ENCODE measurements around the gene PCMT1.

The PCMT1 gene

DNA sequence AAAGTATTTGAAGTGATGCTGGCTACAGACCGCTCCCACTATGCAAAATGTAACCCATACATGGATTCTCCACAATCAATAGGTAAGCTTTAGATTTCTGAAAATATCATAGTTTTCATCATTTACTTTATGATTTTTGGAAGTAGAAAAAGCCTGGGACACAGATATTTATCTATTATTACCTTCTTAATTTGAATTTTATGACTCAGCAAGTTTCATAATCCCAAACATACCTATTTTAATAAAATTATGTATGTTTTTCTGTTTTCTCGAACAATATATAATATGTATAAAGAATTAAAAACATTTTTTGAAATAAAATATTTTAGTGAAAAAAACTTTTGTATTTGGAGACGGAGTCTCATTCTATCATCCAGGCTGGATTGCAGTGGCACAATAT lies 21.6 kb downstream of the PCMT1 start:
- Histone ChIP-seq H3K4me3 (replicated peaks; ENCODE audit: insufficient read depth, low read length) (no peak overlapping the region), H3K27me3 (ENCODE audit: insufficient read depth, poor library complexity, severe bottlenecking) (no peaks in the 10 kb centered on the region), H3K27ac (replicated peaks) (no peak overlapping the region)
- TF ChIP-seq GABPA (IDR thresholded peaks at IDR 0.05; ENCODE audit: low read depth): no peak
- TF ChIP-seq, protein P1, sequence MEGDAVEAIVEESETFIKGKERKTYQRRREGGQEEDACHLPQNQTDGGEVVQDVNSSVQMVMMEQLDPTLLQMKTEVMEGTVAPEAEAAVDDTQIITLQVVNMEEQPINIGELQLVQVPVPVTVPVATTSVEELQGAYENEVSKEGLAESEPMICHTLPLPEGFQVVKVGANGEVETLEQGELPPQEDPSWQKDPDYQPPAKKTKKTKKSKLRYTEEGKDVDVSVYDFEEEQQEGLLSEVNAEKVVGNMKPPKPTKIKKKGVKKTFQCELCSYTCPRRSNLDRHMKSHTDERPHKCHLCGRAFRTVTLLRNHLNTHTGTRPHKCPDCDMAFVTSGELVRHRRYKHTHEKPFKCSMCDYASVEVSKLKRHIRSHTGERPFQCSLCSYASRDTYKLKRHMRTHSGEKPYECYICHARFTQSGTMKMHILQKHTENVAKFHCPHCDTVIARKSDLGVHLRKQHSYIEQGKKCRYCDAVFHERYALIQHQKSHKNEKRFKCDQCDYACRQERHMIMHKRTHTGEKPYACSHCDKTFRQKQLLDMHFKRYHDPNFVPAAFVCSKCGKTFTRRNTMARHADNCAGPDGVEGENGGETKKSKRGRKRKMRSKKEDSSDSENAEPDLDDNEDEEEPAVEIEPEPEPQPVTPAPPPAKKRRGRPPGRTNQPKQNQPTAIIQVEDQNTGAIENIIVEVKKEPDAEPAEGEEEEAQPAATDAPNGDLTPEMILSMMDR (IDR thresholded peaks at IDR 0.05; ENCODE audit: insufficient read depth, low read length): no peak
- TF ChIP-seq SPI1 (IDR thresholded peaks at IDR 0.05; ENCODE audit: borderline replicate concordance, low read depth): no peak
- no peak for TF ChIP-seq POLR2AphosphoS5 (IDR thresholded peaks at IDR 0.05; ENCODE audit: low read depth)
- TF ChIP-seq REST (IDR thresholded peaks at IDR 0.05; ENCODE audit: insufficient replicate concordance, low read depth): no peak
- no peak for DNase-seq (ENCODE audit: low read depth in 1 of 2, low spot score in 1 of 2)

DNA sequence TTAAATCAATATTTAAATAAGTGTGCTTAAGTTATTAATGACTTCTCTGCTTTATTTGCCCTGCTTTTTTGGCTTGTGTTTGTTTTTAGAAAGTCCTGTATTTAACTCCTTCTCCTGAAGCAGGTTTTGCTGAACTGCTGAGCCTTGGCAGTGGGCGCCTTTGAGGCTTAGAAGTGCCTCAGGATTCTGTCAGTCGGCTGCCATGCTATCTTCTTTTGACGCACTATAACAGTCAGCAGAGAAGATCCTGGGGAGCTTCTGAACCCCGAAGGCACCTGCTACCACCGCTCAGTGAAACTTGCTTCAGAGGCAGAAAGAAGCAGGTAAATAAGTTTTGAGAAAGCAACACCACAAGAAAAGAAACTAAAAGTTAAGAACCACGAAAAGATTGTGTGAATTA lies 22.4 kb downstream of the PCMT1 start:
- DNase-seq (ENCODE audit: low read depth in 1 of 2, low spot score in 1 of 2): no peak
- Histone ChIP-seq H3K4me3 (replicated peaks; ENCODE audit: insufficient read depth, low read length) (no peak overlapping the region), H3K27ac (replicated peaks) (no peak overlapping the region), H3K27me3 (ENCODE audit: insufficient read depth, poor library complexity, severe bottlenecking) (no peaks in the 10 kb centered on the region)
- TF ChIP-seq POLR2AphosphoS5 (IDR thresholded peaks at IDR 0.05; ENCODE audit: low read depth): no peak
- TF ChIP-seq GABPA (IDR thresholded peaks at IDR 0.05; ENCODE audit: low read depth): no peak
- no peak for TF ChIP-seq SPI1 (IDR thresholded peaks at IDR 0.05; ENCODE audit: borderline replicate concordance, low read depth)

- no peak for DNase-seq (ENCODE audit: low read depth in 1 of 2, low spot score in 1 of 2)
- TF ChIP-seq POLR2AphosphoS5 (IDR thresholded peaks at IDR 0.05; ENCODE audit: low read depth) (no peak), REST (IDR thresholded peaks at IDR 0.05; ENCODE audit: insufficient replicate concordance, low read depth) (no peak), SPI1 (IDR thresholded peaks at IDR 0.05; ENCODE audit: borderline replicate concordance, low read depth) (no peak), GABPA (IDR thresholded peaks at IDR 0.05; ENCODE audit: low read depth) (no peak)
- TF ChIP-seq, protein P1 (IDR thresholded peaks at IDR 0.05; ENCODE audit: insufficient read depth, low read length): no peak
- H3K27me3 ChIP-seq (ENCODE audit: insufficient read depth, poor library complexity, severe bottlenecking): no peaks in the 10 kb centered on the region
- no peak overlapping the region for H3K27ac ChIP-seq (replicated peaks)
- H3K4me3 ChIP-seq (replicated peaks; ENCODE audit: insufficient read depth, low read length): no peak overlapping the region
These were observed 28.1 kb downstream of the PCMT1 start for GRCh38 chr6:149777624-149778023.

GRCh38 chr6:149779644-149779963 lies 30.1 kb downstream of the PCMT1 start:
- H3K4me3 ChIP-seq (replicated peaks; ENCODE audit: insufficient read depth, low read length): no peak overlapping the region
- TF ChIP-seq POLR2AphosphoS5 (IDR thresholded peaks at IDR 0.05; ENCODE audit: low read depth): no peak
- no peak for TF ChIP-seq REST (IDR thresholded peaks at IDR 0.05; ENCODE audit: insufficient replicate concordance, low read depth)
- TF ChIP-seq, protein P1 (IDR thresholded peaks at IDR 0.05; ENCODE audit: insufficient read depth, low read length): no peak
- no peak for TF ChIP-seq GABPA (IDR thresholded peaks at IDR 0.05; ENCODE audit: low read depth)
- TF ChIP-seq SPI1 (IDR thresholded peaks at IDR 0.05; ENCODE audit: borderline replicate concordance, low read depth): no peak
- no peak for DNase-seq (ENCODE audit: low read depth in 1 of 2, low spot score in 1 of 2)
- H3K27me3 ChIP-seq (ENCODE audit: insufficient read depth, poor library complexity, severe bottlenecking): no peaks in the 10 kb centered on the region
- no peak overlapping the region for H3K27ac ChIP-seq (replicated peaks)
